Mesenchymal stem cell (in vitro differentiated cells and primary cell): ENCODE results near the gene DHPS.
A peak's percentile ranks its signal among the peaks of the same experiment; 100 is the strongest.

Source experiments
- DNase-seq: peaks from one replicate; pipeline ENCODE4 v3.0.0-alpha.2; 2013
- H2AFZ ChIP-seq: one replicate; pipeline ENCODE4 v1.6.1; 2013; ENCODE audit warnings: low read depth, mild to moderate bottlenecking, control low read depth, inconsistent platforms, low read length, moderate library complexity
- H2AK5ac ChIP-seq: 2 replicates; pipeline ENCODE4 v1.6.1; 2013; ENCODE audit warnings: low read length, moderate library complexity, mild to moderate bottlenecking, inconsistent platforms; ENCODE audit not compliant: severe bottlenecking
- H2BK120ac ChIP-seq: one replicate; pipeline ENCODE4 v1.6.1; 2013; ENCODE audit warnings: low read depth, mild to moderate bottlenecking, inconsistent platforms, low read length, moderate library complexity
- H2BK12ac ChIP-seq, 2 experiments: one replicate each; pipeline ENCODE4 v1.6.1; 2013; ENCODE audit warnings: inconsistent platforms in 2 of 2, low read length in 2 of 2, mild to moderate bottlenecking in 2 of 2, moderate library complexity in 2 of 2, control low read depth in 1 of 2
- H2BK15ac ChIP-seq: one replicate; pipeline ENCODE4 v1.6.1; 2013; ENCODE audit warnings: mild to moderate bottlenecking, low read depth, inconsistent platforms; ENCODE audit not compliant: poor library complexity, severe bottlenecking
- H2BK5ac ChIP-seq: 2 replicates; pipeline ENCODE4 v1.6.1; 2013; ENCODE audit warnings: low read depth, mild to moderate bottlenecking, low read length, control low read depth, inconsistent platforms; ENCODE audit not compliant: poor library complexity, severe bottlenecking
- H3K14ac ChIP-seq, 2 experiments: one replicate each; pipeline ENCODE4 v1.6.1; 2013; ENCODE audit warnings: inconsistent platforms in 2 of 2, low read length in 2 of 2, control low read depth in 1 of 2, mild to moderate bottlenecking in 1 of 2, moderate library complexity in 1 of 2
- H3K18ac ChIP-seq, 2 experiments: one replicate each; pipeline ENCODE4 v1.6.1; 2013; ENCODE audit warnings: inconsistent platforms in 2 of 2, low read length in 2 of 2, control low read depth in 1 of 2, low read depth in 1 of 2, mild to moderate bottlenecking in 1 of 2
- H3K23ac ChIP-seq, 2 experiments: one replicate each; pipeline ENCODE4 v1.6.1; 2013; ENCODE audit warnings: inconsistent platforms in 2 of 2, low read length in 2 of 2, mild to moderate bottlenecking in 2 of 2, moderate library complexity in 2 of 2, control low read depth in 1 of 2
- H3K27ac ChIP-seq: 2 replicates; pipeline ENCODE4 v1.5.1; 2013; ENCODE audit warnings: mild to moderate bottlenecking, moderate library complexity, low read length, control low read depth, inconsistent platforms; ENCODE audit not compliant: poor library complexity, severe bottlenecking
- H3K27me3 ChIP-seq, 2 experiments: 2 replicates each; pipeline versions ENCODE4 v1.6.1 to v1.7.0; 2013; ENCODE audit warnings: low read length in 2 of 2, mild to moderate bottlenecking in 2 of 2, moderate library complexity in 2 of 2, control low read depth in 1 of 2, inconsistent platforms in 1 of 2; ENCODE audit not compliant: control insufficient read depth in 1 of 2, insufficient read depth in 1 of 2
- H3K36me3 ChIP-seq, 2 experiments: 2 replicates each; pipeline versions ENCODE4 v1.6.1 to v1.7.0; 2013; ENCODE audit warnings: low read length in 2 of 2, control low read depth in 1 of 2, inconsistent platforms in 1 of 2, low read depth in 1 of 2, mild to moderate bottlenecking in 1 of 2; ENCODE audit not compliant: insufficient read depth in 2 of 2, control insufficient read depth in 1 of 2
- H3K4ac ChIP-seq, 2 experiments: one replicate each; pipeline ENCODE4 v1.6.1; 2013; ENCODE audit warnings: inconsistent platforms in 2 of 2, low read length in 2 of 2, mild to moderate bottlenecking in 2 of 2, moderate library complexity in 2 of 2, control low read depth in 1 of 2, low read depth in 1 of 2
- H3K4me1 ChIP-seq: 2 replicates; pipeline ENCODE4 v1.6.1; 2013; ENCODE audit warnings: low read depth, low read length, control low read depth; ENCODE audit not compliant: control insufficient read depth, insufficient read depth
- H3K4me2 ChIP-seq: 2 replicates; pipeline ENCODE4 v1.6.1; 2013; ENCODE audit warnings: low read length, mild to moderate bottlenecking, inconsistent platforms; ENCODE audit not compliant: poor library complexity, severe bottlenecking
- H3K4me3 ChIP-seq, 2 experiments: 2 replicates each; pipeline versions ENCODE4 v1.5.1 to v1.7.0; 2013; ENCODE audit warnings: low read length in 2 of 2, mild to moderate bottlenecking in 2 of 2, control low read depth in 1 of 2, low read depth in 1 of 2; ENCODE audit not compliant: insufficient read depth in 1 of 2
- H3K79me1 ChIP-seq: replicated peaks from 2 replicates; pipeline ENCODE4 v1.6.1; 2013; ENCODE audit warnings: mild to moderate bottlenecking, control low read depth, low read length, inconsistent platforms; ENCODE audit not compliant: poor library complexity, severe bottlenecking
- H3K9ac ChIP-seq: 2 replicates; pipeline ENCODE4 v1.7.0; 2013; ENCODE audit warnings: mild to moderate bottlenecking, low read length, moderate library complexity
- H3K9me3 ChIP-seq: 2 replicates; pipeline ENCODE4 v1.7.0; 2013; ENCODE audit warnings: mild to moderate bottlenecking, low read length; ENCODE audit not compliant: control insufficient read depth
- H4K8ac ChIP-seq: one replicate; pipeline ENCODE4 v1.6.1; 2013; ENCODE audit warnings: inconsistent platforms, mild to moderate bottlenecking, low read length, moderate library complexity
- H4K91ac ChIP-seq: one replicate; pipeline ENCODE4 v1.6.1; 2013; ENCODE audit warnings: mild to moderate bottlenecking, low read length, inconsistent platforms
- WGBS: methylation state at CpG from one replicate; pipeline ENCODE4 v1.1.7; 2013; ENCODE audit warnings: mixed read lengths; 5-methylcytosine and 5-hydroxymethylcytosine counted together

Gene DHPS

GRCh38 chr19:12669270-12670158 is 12.2 kb downstream of the DHPS start:
- Histone ChIP-seq H3K36me3 (peaks cover 47 to 49% of the 10 kb centered on the region in 2 experiments), H3K23ac (peak overlapping the region in 1 of 2 experiments; percentile 89), H4K8ac (peak overlapping the region; percentile 77), H3K4ac (peak overlapping the region; percentile 70 to 88), H2AK5ac (no peak overlapping the region), H3K9ac (peak overlapping the region; percentile 99), H3K9me3 (no peaks in the 10 kb centered on the region), H3K4me1 (peaks cover 32% of the 10 kb centered on the region), H2BK12ac (peak overlapping the region in 1 of 2 experiments; percentile 19), H2BK15ac (peak overlapping the region; percentile 12), H3K14ac (peak overlapping the region in 1 of 2 experiments; percentile 90), H4K91ac (peak overlapping the region; percentile 57), H3K18ac (peak overlapping the region; percentile 72 to 75), H3K27ac (peak overlapping the region; percentile 97), H2AFZ (peak overlapping the region; percentile 79), H3K4me2 (peak overlapping the region; percentile 95), H2BK120ac (peak overlapping the region; percentile 51), H3K79me1 (peaks cover 49% of the 10 kb centered on the region), H3K4me3 (peak overlapping the region; percentile 82 to 97), H3K27me3 (no peaks in the 10 kb centered on the region), H2BK5ac (peak overlapping the region; percentile 66)
- WGBS, result under 1% methylated on average over 55 of the region's 64 CpGs
- DNase-seq, result peak; percentile 90

- H3K14ac ChIP-seq, result no peak overlapping the region
Observed at GRCh38 chr19:12668932-12669269, 12.8 kb downstream of the DHPS start.

GRCh38 chr19:12668346-12668745 is 13.3 kb downstream of the DHPS start:
- H3K36me3 ChIP-seq, result peaks cover 48 to 49% of the 10 kb centered on the region in 2 experiments
- peaks cover 54% of the 10 kb centered on the region for H3K79me1 ChIP-seq
- no peak overlapping the region for H4K8ac ChIP-seq
- H2BK120ac ChIP-seq, result no peak overlapping the region
- no peak overlapping the region for H3K14ac ChIP-seq
- peak overlapping the region in 1 of 2 experiments; percentile 21 for H2BK12ac ChIP-seq
- H3K18ac ChIP-seq, result no peak overlapping the region
- H3K4ac ChIP-seq, result no peak overlapping the region
- WGBS, result 89% methylated on average over 8 of the region's 8 CpGs
- no peak overlapping the region for H4K91ac ChIP-seq
- H3K4me2 ChIP-seq, result peak overlapping the region; percentile 95
- H2BK15ac ChIP-seq, result no peak overlapping the region
- DNase-seq, result no peak
- peak overlapping the region; percentile 99 for H3K9ac ChIP-seq
- peaks cover 32% of the 10 kb centered on the region for H3K4me1 ChIP-seq
- no peak overlapping the region for H2AK5ac ChIP-seq
- peak overlapping the region; percentile 82 to 97 for H3K4me3 ChIP-seq
- peak overlapping the region in 1 of 2 experiments; percentile 38 for H3K23ac ChIP-seq
- H2BK5ac ChIP-seq, result no peak overlapping the region
- H3K27ac ChIP-seq, result no peak overlapping the region
- H3K9me3 ChIP-seq, result no peaks in the 10 kb centered on the region
- no peak overlapping the region for H2AFZ ChIP-seq
- no peaks in the 10 kb centered on the region for H3K27me3 ChIP-seq

More at GRCh38 chr19:12668932-12669269, 12.8 kb downstream of the DHPS start:
- peak overlapping the region in 1 of 2 experiments; percentile 72 for H3K18ac ChIP-seq
- no peak overlapping the region for H2BK12ac ChIP-seq
- H3K4me1 ChIP-seq, result peaks cover 32% of the 10 kb centered on the region
- peak overlapping the region; percentile 95 for H3K4me2 ChIP-seq
- H3K4ac ChIP-seq, result peak overlapping the region; percentile 15 to 88
- peak overlapping the region; percentile 14 for H4K91ac ChIP-seq
- peak overlapping the region; percentile 68 for H2AFZ ChIP-seq
- H2BK15ac ChIP-seq, result no peak overlapping the region
- H3K36me3 ChIP-seq, result peaks cover 47 to 49% of the 10 kb centered on the region in 2 experiments
- no peak overlapping the region for H3K23ac ChIP-seq
- peak overlapping the region; percentile 97 for H3K27ac ChIP-seq
- peaks cover 50% of the 10 kb centered on the region for H3K79me1 ChIP-seq
- H2BK5ac ChIP-seq, result no peak overlapping the region
- H2BK120ac ChIP-seq, result no peak overlapping the region
- H3K9me3 ChIP-seq, result no peaks in the 10 kb centered on the region
- H3K4me3 ChIP-seq, result peak overlapping the region; percentile 82 to 97
- no peaks in the 10 kb centered on the region for H3K27me3 ChIP-seq
- DNase-seq, result peak; percentile 83
- H2AK5ac ChIP-seq, result no peak overlapping the region
- WGBS, result under 1% methylated on average over 24 of the region's 24 CpGs
- H3K9ac ChIP-seq, result peak overlapping the region; percentile 99
- H4K8ac ChIP-seq, result peak overlapping the region; percentile 4

- no peak overlapping the region for H4K8ac ChIP-seq
- no peak overlapping the region for H2AK5ac ChIP-seq
- H3K23ac ChIP-seq, result peak overlapping the region in 1 of 2 experiments; percentile 38
- H3K18ac ChIP-seq, result no peak overlapping the region
- no peak for DNase-seq
- H3K4me3 ChIP-seq, result peak overlapping the region in 1 of 2 experiments; percentile 97
- H2BK5ac ChIP-seq, result no peak overlapping the region
- H3K4me1 ChIP-seq, result peaks cover 32% of the 10 kb centered on the region
- no peaks in the 10 kb centered on the region for H3K9me3 ChIP-seq
- WGBS, result 89% methylated on average over 3 of the region's 4 CpGs
- H2BK120ac ChIP-seq, result no peak overlapping the region
- no peak overlapping the region for H3K4ac ChIP-seq
- peak overlapping the region; percentile 99 for H3K9ac ChIP-seq
- peak overlapping the region; percentile 95 for H3K4me2 ChIP-seq
- H3K36me3 ChIP-seq, result peaks cover 49% of the 10 kb centered on the region in 2 experiments
- H3K14ac ChIP-seq, result no peak overlapping the region
- H2BK15ac ChIP-seq, result no peak overlapping the region
- H3K27ac ChIP-seq, result no peak overlapping the region
- no peak overlapping the region for H4K91ac ChIP-seq
- H2BK12ac ChIP-seq, result no peak overlapping the region
- no peaks in the 10 kb centered on the region for H3K27me3 ChIP-seq
- no peak overlapping the region for H2AFZ ChIP-seq
- H3K79me1 ChIP-seq, result peaks cover 51% of the 10 kb centered on the region
Observed at GRCh38 chr19:12667731-12668302, 13.9 kb downstream of the DHPS start.
